BLaER1 treated with 17β-estradiol and CSF1 and Interleukin-3, amounts not matched to agents 10 nM and 100 nM (cell line): ENCODE measurements around the gene CCDC106.

Experiments used
- H3K27ac ChIP-seq, 11 experiments: shearing (Covaris generic); formaldehyde crosslinking; 2 replicates each; pipeline ENCODE4 v1.8.1; 2022
- H3K27me3 ChIP-seq, 11 experiments: shearing (Covaris generic); formaldehyde crosslinking; 2 replicates each; pipeline ENCODE4 v1.8.1; 2022
- H3K36me3 ChIP-seq, 11 experiments: shearing (Covaris generic); formaldehyde crosslinking; 2 replicates each; pipeline ENCODE4 v1.8.1; 2022
- H3K4me1 ChIP-seq, 10 experiments: shearing (Covaris generic); formaldehyde crosslinking; 2 replicates each; pipeline ENCODE4 v1.8.1; 2022
- H3K4me2 ChIP-seq, 11 experiments: shearing (Covaris generic); formaldehyde crosslinking; 2 replicates each; pipeline ENCODE4 v1.8.1; 2022
- H3K4me3 ChIP-seq, 10 experiments: shearing (Covaris generic); formaldehyde crosslinking; 2 replicates each; pipeline ENCODE4 v1.8.1; 2022
- H3K9ac ChIP-seq, 11 experiments: shearing (Covaris generic); formaldehyde crosslinking; 2 replicates each; pipeline ENCODE4 v1.8.1; 2022
- H3K9me3 ChIP-seq, 11 experiments: shearing (Covaris generic); formaldehyde crosslinking; replicated peaks in 1 of 11; 2 replicates each; pipeline ENCODE4 v1.8.1; 2022
- H4K20me1 ChIP-seq, 11 experiments: shearing (Covaris generic); formaldehyde crosslinking; 2 replicates each; pipeline ENCODE4 v1.8.1; 2022
- Cebpa-rat ChIP-seq, 11 experiments: shearing (Covaris generic); IDR thresholded peaks; 2 replicates each; pipeline ENCODE4 v1.8.1; 2022

Gene CCDC106

DNA sequence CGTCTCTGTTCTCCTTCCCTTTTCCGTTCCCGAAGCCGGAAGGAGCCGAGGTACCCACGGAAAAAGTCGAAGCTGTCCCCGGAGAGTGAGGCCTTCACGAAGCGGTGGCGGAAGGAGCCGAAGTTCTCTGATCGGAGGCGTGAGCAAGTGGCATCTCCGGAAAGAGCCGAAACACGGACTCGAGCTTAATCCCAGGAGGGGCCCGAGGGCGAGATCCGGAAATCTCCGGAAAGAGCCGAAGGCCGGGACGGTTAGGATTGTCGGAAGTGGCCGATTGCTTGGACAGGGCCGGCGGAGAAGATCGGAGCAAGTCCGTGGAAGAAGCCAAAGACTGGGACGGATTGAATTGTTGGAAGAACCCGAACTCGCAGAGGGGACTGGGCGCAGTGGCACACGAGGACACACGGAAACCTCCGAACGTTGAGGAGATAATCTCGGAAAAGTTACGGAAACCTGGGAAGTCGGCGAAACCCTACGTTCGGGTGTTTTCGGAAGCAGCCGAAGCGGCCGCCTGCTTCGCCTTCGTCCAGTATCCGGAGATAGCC lies 6.4 kb downstream of the CCDC106 start:
- peaks cover 34 to 56% (median 44%) of the 10 kb centered on the region in 10 experiments for H3K4me1 ChIP-seq
- H3K4me3 ChIP-seq: peak overlapping the region; percentile 74 to 98 (median 85)
- H3K27me3 ChIP-seq: no peaks in the 10 kb centered on the region
- TF ChIP-seq Cebpa-rat (IDR thresholded peaks at IDR 0.05): no peak
- peaks cover 34 to 61% (median 45%) of the 10 kb centered on the region in 11 experiments; a peak in 21 of 22 replicates for H3K36me3 ChIP-seq
- peaks cover 37 to 42% (median 40%) of the 10 kb centered on the region in 11 experiments for H4K20me1 ChIP-seq
- H3K27ac ChIP-seq: peak overlapping the region; percentile 98 to 100 (median 100)
- peak overlapping the region; percentile 96 to 100 (median 100) for H3K9ac ChIP-seq
- no peaks in the 10 kb centered on the region for H3K9me3 ChIP-seq
- H3K4me2 ChIP-seq: peak overlapping the region; percentile 25 to 65 (median 54); a peak in 18 of 22 replicates

DNA sequence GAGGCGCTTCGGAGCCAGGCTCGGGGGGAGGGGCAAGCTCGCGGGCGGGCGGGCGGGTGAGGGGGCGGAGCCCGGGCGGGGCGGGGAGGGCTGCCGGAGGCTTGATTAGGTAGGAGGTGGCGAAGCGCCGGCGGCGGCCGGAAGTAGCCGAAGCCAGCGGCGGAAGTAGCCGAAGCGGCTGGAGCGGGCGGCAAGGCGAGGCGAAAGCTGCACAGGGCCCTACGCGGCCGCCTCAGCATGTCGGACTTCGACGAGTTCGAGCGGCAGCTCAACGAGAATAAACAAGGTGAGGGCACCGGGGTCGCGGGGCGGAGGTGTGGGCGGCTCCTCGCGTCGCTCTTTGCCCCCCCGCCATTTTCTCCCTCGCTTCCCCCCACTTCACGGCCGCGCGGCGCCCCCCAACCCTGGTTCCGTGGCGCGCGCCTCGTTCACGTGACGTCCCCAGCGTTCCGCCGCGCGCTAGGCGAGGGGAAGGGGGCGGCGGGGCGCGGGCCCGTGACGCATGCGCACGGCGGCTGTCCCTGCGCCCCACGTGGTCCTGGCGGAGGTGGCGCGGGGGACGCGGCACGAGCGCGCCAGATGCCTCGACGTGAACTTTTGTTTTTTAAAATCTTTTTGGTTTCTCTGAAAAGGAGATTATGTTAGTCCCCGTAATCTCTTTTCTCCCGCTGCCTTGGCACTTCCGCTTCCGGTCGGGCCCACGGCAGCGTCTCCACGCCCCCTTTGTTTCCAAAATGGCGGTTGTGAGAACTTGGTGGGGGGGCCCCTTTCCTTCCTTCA lies 7.0 kb downstream of the CCDC106 start, which contains the start of gene U2AF2:
TSS of gene U2AF2 (plus strand) at position 168 of the 780 bp plus-strand sequence. CDS start at position 238, 70 bp downstream.
- H3K9me3 ChIP-seq: no peaks in the 10 kb centered on the region
- peak within 1 kb of the TSS; percentile 98 to 100 (median 100) for H3K27ac ChIP-seq
- TF ChIP-seq Cebpa-rat (IDR thresholded peaks at IDR 0.05): no peak
- H3K27me3 ChIP-seq: no peaks in the 10 kb centered on the region
- H3K4me2 ChIP-seq: peak within 1 kb of the TSS; percentile 92 to 100 (median 98)
- H3K4me3 ChIP-seq: peak within 1 kb of the TSS; percentile 74 to 98 (median 85)
- H4K20me1 ChIP-seq: peaks cover 44 to 48% (median 46%) of the 10 kb centered on the region in 11 experiments
- peak within 1 kb of the TSS; percentile 96 to 100 (median 100) for H3K9ac ChIP-seq
- peaks cover 40 to 65% (median 52%) of the 10 kb centered on the region in 11 experiments; a peak in 21 of 22 replicates for H3K36me3 ChIP-seq
- H3K4me1 ChIP-seq: peaks cover 36 to 57% (median 45%) of the 10 kb centered on the region in 10 experiments

DNA sequence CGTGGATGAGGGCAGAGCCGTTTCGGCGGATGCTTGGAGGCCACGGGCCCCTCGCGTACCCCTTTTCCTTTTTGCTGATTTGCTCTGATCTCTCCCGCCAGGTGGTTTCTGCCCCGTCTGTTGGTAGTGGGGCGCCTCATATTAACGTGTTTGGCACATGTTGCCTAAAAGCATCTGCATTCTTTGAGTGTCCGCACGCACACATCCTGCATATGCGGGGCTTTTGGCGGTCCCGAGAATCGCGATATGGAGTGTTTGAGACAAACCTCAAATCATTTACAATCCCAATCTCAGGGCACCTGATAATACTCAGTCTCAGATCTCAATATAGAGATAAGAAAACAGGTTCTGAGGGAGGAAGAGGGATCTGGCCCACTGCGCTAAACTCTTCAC lies 7.6 kb downstream of the CCDC106 start:
- H3K4me3 ChIP-seq: peak overlapping the region; percentile 74 to 98 (median 85)
- H3K27ac ChIP-seq: peak overlapping the region; percentile 98 to 100 (median 100)
- H3K4me1 ChIP-seq: peaks cover 42 to 59% (median 47%) of the 10 kb centered on the region in 10 experiments
- H3K9ac ChIP-seq: peak overlapping the region; percentile 96 to 100 (median 100)
- peaks cover 43 to 66% (median 57%) of the 10 kb centered on the region in 11 experiments for H3K36me3 ChIP-seq
- no peak for TF ChIP-seq Cebpa-rat (IDR thresholded peaks at IDR 0.05)
- no peaks in the 10 kb centered on the region for H3K27me3 ChIP-seq
- H4K20me1 ChIP-seq: peaks cover 49 to 54% (median 52%) of the 10 kb centered on the region in 11 experiments
- no peaks in the 10 kb centered on the region for H3K9me3 ChIP-seq
- H3K4me2 ChIP-seq: peak overlapping the region; percentile 92 to 100 (median 98)

DNA sequence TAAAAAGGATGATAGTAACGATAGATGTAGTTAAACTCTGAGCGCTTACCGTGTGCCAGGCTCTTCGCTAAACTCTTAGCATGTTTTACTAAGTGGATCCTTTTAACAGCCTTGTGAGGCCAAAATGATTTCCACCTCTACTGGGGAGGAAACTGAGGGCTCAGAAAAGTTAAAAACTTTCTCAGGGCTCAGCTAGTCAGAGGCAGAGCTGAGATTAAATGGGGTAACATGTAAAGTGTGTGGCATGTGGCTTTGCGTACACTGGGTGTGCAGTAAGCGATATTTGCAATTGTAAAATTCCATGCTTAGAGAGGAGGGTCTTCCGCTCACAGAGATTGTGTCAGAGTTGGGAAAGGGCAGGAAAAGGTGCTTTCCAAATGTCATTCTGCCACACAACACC lies 8.5 kb downstream of the CCDC106 start:
- H3K9me3 ChIP-seq: no peaks in the 10 kb centered on the region
- peak overlapping the region; percentile 74 to 98 (median 85) for H3K4me3 ChIP-seq
- H3K27me3 ChIP-seq: no peaks in the 10 kb centered on the region
- peak overlapping the region; percentile 92 to 100 (median 98) for H3K4me2 ChIP-seq
- no peak for TF ChIP-seq Cebpa-rat (IDR thresholded peaks at IDR 0.05)
- peaks cover 58 to 63% (median 61%) of the 10 kb centered on the region in 11 experiments for H4K20me1 ChIP-seq
- peaks cover 43 to 68% (median 61%) of the 10 kb centered on the region in 11 experiments for H3K36me3 ChIP-seq
- peak overlapping the region in 10 of 11 experiments; percentile 98 to 100 (median 100); a peak in 19 of 22 replicates for H3K27ac ChIP-seq
- peak overlapping the region; percentile 96 to 100 (median 100) for H3K9ac ChIP-seq
- peaks cover 50 to 68% (median 55%) of the 10 kb centered on the region in 10 experiments for H3K4me1 ChIP-seq

DNA sequence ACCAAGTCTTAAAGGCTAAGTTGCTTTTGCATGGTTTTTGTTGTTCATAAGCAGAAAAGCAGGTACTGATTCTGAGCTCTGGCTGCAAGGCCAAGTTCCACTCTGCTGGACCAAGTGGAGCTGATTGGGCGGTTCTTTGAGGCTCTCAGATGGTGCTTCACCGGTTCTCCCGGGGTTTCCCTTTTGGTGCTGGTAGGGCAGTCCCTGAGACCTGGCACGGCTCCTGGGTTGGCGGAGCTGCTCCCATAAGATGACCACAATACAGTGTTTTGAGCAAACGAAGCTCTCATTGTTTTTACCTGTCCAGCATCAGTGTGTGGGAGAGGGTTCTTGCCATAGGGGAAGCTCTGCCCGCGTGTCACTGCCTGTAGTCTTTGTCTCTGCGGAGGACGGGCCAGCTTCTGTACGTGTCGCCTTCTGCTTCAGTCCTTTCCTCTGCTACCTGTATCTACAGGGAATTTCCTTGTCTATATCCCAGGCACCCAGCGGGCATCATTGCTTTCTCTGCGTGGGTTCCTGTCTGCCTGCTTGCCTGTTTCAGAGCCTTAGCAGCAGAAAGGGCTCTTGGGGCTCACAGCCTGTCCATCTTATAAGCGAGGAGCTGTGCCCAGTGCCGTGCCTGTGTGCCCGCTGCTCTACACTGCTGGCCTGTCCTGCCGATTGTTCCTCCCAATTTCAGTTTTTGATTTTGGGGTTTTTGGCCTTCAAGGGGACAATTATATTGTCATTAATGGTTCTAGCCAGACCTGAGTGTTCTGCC lies 9.2 kb downstream of the CCDC106 start:
- peak overlapping the region in 9 of 11 experiments; percentile 98 to 100 (median 100); a peak in 18 of 22 replicates for H3K27ac ChIP-seq
- peak overlapping the region; percentile 92 to 100 (median 98) for H3K4me2 ChIP-seq
- peaks cover 64 to 69% (median 67%) of the 10 kb centered on the region in 11 experiments for H4K20me1 ChIP-seq
- no peaks in the 10 kb centered on the region for H3K9me3 ChIP-seq
- H3K27me3 ChIP-seq: no peaks in the 10 kb centered on the region
- peak overlapping the region; percentile 74 to 98 (median 85) for H3K4me3 ChIP-seq
- H3K36me3 ChIP-seq: peaks cover 42 to 69% (median 62%) of the 10 kb centered on the region in 11 experiments
- peak overlapping the region; percentile 96 to 100 (median 100) for H3K9ac ChIP-seq
- peaks cover 55 to 71% (median 59%) of the 10 kb centered on the region in 10 experiments for H3K4me1 ChIP-seq
- no peak for TF ChIP-seq Cebpa-rat (IDR thresholded peaks at IDR 0.05)

DNA sequence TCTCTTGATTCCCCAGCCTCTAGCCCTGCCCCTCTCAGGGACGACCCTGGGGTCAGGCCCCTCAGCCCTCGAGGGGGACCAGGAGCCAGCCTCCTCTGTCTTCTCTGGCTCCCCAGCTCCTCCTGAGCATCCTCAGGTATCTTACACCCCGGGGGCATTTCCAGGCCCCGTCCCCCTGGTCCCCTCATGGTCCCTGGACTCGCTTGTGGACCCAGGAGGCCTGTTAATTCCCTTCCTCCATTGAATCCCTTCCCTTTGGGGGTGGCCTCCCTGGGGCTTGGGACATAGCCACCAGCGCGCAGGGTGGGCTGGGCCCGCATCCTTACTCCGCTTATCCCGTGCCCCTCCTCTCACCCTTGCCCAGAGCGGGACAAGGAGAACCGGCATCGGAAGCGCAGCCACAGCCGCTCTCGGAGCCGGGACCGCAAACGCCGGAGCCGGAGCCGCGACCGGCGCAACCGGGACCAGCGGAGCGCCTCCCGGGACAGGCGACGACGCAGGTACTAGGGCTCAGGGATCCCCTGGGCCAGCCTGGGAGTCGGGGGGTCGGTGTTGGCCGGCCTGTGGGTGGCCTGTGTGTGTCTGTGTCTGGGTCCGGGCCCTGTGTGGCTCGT lies 10.9 kb downstream of the CCDC106 start:
- Histone ChIP-seq H3K27ac (peak overlapping the region in 10 of 11 experiments; percentile 38 to 71 (median 58); a peak in 16 of 22 replicates), H3K27me3 (no peaks in the 10 kb centered on the region), H3K4me2 (peak overlapping the region; percentile 92 to 100 (median 98)), H3K4me1 (peaks cover 54 to 69% (median 58%) of the 10 kb centered on the region in 10 experiments), H3K9me3 (no peaks in the 10 kb centered on the region), H4K20me1 (peaks cover 81 to 87% (median 84%) of the 10 kb centered on the region in 11 experiments), H3K36me3 (peaks cover 52 to 79% (median 74%) of the 10 kb centered on the region in 11 experiments), H3K9ac (peak overlapping the region; percentile 61 to 100 (median 100); a peak in 21 of 22 replicates), H3K4me3 (peak overlapping the region; percentile 19 to 98 (median 84); a peak in 17 of 20 replicates)
- TF ChIP-seq Cebpa-rat (IDR thresholded peaks at IDR 0.05): no peak

DNA sequence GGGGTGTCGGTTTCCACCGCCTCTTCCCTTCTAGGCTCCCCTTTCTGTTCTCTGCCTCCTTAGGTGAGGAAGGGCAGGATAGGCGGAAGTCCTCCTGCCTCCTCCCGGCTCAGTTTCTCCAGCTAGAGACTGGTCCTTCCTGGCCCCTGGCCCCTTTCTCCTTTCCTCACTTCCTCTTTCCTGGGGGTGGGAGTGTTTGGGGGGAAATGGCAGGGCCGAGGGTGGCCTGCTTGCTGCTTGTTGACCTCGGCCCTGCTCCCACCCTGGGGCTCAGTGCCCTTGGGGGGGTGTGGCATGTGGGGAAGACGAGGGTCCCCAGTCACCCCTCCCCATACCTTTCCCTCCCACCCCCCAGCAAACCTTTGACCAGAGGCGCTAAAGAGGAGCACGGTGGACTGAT lies 11.8 kb downstream of the CCDC106 start:
- H3K4me1 ChIP-seq: peaks cover 54 to 69% (median 58%) of the 10 kb centered on the region in 10 experiments
- no peak for TF ChIP-seq Cebpa-rat (IDR thresholded peaks at IDR 0.05)
- no peaks in the 10 kb centered on the region for H3K9me3 ChIP-seq
- peak overlapping the region in 10 of 11 experiments; percentile 25 to 71 (median 58); a peak in 17 of 22 replicates for H3K27ac ChIP-seq
- H4K20me1 ChIP-seq: peaks cover 90 to 96% (median 93%) of the 10 kb centered on the region in 11 experiments
- peak overlapping the region; percentile 61 to 100 (median 100); a peak in 21 of 22 replicates for H3K9ac ChIP-seq
- peak overlapping the region; percentile 92 to 100 (median 98) for H3K4me2 ChIP-seq
- H3K36me3 ChIP-seq: peaks cover 60 to 87% (median 83%) of the 10 kb centered on the region in 11 experiments
- H3K27me3 ChIP-seq: no peaks in the 10 kb centered on the region
- peak overlapping the region in 5 of 10 experiments; percentile 60 to 90 (median 85); a peak in 4 of 20 replicates for H3K4me3 ChIP-seq
